GM15510 (cell line): ENCODE data around the gene SLC6A3.

ENCODE experiments used
- POLR2A ChIP-seq: IDR thresholded peaks from 3 replicates; pipeline ENCODE4 v1.6.1; 2011; ENCODE audit warnings: borderline replicate concordance; ENCODE audit not compliant: insufficient read length; ENCODE audit errors: extremely low read depth

Gene SLC6A3

DNA sequence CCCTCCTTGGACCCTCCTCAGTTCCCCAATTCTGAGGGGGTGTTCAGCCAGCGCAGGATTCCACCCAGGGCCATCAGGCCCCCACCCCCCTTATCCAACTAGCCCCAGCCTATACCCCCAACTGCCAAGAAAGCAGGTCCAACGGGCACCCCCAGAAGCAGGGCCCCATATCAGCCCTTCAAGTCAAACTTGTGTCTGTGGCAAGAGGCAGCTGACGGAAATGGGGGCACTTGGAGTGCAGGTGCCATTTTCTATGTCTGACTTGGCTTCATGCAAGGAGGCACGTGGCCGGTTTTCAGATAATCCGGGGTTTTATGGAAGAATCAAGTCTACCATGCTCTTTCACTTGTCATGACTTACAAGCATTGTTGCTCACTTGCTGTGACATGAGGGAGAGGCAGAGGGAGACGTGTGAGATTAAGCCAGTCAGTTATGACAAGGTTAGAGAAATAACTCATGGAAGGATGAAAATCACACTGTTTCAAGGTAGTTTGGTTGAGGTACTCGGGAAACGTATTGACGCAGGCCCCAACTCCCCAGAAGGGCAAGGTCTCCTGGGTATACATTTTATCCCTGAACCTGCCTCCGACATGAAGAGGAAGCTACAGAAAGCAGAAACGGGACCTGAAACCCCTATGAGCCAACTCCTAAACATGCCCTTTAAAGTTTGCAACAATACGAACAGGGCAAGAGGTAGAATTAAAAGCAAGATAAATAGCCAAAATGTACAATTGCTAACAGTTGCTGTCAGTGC lies 73.8 kb downstream of the SLC6A3 start:
- no peak for TF ChIP-seq POLR2A

DNA sequence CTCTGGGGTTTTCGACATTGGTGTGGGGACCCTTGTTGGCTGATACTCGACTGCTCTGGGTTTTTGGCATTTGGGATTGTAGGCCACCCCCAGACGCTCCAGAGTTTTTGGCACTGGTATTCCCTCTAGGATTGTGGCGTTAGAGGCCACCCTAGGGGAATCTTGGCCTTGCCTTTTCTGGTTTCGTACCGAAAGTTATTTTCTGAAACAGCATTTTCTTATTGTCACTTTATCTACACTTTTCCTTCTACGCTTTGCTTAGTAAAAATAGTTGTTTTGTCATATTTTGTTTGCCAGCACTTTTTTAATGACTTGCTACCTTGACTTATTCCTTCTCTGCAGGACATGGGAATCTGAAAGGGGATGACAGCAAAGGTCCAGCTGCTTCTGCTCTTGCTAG lies 75.2 kb downstream of the SLC6A3 start:
- TF ChIP-seq POLR2A = no peak

DNA sequence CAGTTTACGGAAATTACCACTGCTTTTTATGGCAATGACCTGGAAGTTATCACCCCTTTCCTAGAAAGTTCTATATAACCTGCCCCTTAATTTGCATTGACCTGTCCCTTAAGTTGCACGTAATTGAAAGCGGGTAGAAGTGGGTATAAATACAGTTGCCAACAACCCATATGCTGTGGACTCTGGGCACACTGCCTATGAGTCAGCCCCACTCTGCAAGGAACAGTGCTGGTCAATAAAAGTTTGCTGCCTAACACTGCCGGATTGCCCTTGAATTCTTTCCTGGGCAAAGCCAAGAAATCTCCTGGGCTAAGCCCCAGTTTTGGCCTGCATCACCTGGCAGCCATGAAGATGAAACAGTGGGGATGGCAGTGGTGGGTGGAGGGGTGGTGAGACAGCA lies 76.5 kb downstream of the SLC6A3 start:
- TF ChIP-seq POLR2A = no peak

DNA sequence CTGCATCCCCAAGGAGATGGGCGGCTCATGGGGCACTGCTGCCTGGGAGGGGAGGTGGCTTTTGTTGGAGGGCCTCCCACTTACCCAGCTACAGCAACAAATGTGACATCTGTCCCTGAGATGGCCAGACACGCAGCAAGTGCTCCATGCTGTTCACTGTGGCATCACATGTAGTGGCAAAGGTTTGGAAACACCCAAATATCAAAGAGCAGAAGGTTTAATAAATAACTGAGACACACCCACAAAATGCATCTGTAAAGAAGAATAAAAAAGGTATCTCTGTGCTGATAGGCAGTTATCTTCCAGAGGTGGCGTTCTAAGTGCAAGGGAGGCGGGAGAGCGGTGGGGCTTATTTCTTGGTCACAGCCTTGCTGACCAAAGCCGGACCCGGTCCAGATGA lies 77.0 kb downstream of the SLC6A3 start:
- TF ChIP-seq POLR2A = no peak

DNA sequence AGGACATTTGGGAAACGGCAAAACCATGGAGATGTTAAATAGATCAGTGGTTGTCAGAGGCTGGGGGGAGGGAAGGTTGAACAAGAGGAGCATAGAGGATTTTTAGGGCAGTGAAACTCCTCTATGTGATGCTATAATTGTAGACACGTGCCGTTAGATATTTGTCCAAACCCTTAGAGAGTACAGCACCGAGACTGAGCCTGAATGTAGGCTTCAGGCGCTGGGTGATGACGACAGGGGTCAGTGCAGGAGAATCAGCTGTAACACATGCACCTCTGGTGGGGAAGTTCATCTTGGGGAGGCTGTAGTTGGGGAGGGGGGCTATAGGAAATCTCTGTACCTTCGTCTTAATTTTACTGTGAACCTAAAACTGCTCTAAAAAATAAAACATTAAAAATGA lies 78.1 kb downstream of the SLC6A3 start:
- TF ChIP-seq POLR2A = no peak

DNA sequence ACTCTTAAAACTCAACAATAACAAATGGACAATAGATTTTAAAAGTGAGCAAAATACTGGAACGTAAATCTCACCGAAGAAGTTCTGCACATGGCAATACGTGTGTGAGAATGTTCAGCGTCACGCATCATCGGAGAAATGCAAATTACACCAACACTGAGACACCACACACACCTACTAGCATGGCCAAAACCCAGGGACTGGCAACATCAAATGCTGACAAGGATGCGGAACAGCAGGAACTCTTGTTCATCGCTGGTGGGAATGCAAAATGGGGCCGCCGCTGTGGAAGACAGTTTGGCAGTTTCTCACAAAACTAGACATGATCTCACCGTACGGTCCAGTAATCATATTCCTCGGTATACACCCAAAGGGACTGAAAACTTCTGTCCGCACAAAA lies 78.7 kb downstream of the SLC6A3 start:
- TF ChIP-seq POLR2A = no peak

DNA sequence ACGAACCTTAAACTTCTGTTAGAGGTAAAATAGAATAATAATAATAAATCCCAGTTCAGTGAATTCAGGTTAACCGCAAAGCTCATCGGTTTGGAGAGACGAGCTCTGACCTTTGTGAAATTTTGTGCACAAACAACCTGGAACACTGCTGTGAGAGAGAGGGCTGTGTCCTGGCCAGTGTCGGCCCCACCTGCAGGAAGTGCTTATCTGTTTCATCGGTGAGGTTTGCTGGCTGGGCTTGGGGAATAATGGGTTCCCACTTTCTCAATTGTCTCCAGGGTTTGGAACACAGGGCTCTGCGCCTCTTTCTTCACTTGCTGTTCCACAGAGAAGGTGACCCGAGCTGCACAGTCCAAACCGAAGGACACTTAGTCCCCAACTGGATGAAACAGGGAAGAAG lies 81.0 kb downstream of the SLC6A3 start:
- TF ChIP-seq POLR2A = no peak

DNA sequence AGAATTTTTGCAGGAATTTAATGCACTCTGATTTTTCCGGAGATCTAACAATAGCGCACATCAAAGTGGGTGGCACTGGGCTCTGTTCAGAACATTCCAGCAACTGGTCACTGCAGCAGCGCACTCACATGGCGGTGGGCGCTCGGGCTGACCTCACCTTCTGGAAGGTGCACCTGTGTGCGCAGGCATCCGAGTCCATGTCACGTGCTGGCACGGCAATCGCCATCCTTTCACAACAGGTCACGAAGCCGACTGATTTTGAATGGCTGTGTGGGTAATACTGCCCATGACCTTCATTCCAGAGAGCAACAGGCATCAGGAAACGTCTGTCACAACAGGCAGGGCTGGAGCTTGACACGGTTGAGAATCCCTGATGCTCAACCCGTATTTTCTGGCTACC lies 81.7 kb downstream of the SLC6A3 start:
- TF ChIP-seq POLR2A = no peak

DNA sequence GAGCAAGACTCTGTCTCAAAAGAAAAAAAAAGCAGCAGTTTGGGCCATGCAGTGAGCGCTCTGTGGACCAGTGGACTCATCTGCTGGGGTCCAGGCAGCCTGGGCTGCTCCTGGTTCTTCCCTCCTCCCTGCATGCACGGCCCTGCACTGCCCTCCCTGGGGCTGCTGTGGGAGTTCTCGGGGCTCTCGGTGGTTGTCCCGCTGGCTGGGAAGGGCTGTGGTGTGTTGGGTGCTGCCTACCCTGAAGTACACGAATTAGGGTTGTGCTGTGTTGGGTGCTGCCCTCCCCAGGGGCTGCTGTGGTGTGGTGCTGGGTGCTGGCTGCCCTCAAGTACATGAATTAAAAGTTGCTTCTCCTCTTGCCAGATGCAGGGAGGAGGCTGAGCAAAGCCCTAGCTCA lies 82.1 kb downstream of the SLC6A3 start:
- TF ChIP-seq POLR2A = no peak

DNA sequence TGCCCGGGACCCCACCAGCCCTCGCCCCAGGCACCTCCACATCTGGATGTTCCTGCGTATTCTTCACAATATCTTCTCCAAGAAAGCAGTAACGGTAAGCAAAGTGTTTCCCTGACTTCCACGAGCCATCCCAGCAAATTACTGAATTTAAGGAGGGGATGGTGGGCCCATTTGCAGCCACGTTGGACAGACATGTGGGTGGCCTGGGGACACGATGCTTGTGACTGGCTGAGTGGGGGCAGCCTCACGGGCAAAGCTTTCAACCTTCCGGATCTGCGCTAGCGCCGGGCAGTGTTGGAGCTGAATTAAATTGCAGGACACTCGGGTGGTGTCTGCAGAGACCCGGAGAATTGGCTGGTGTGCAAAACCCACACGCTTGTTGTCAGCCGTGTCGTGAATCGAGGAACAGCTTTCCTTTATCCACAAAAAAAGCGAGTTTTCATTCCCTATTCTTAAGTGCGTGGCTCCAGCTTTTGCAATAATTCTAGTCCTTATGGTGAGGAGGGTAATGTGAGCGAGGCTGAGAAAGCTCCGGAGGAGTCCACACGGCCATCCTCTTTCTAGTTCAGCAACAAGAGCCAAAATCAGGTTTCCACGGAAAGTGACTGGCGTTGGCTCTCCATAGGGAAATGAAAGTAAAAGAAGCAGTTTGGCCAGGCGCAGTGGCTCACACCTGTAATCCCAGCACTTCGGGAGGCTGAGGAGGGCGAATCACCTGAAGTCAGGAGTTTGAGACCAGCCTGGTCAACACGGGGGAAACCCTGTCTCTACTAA lies 82.8 kb downstream of the SLC6A3 start:
- no peak for TF ChIP-seq POLR2A

DNA sequence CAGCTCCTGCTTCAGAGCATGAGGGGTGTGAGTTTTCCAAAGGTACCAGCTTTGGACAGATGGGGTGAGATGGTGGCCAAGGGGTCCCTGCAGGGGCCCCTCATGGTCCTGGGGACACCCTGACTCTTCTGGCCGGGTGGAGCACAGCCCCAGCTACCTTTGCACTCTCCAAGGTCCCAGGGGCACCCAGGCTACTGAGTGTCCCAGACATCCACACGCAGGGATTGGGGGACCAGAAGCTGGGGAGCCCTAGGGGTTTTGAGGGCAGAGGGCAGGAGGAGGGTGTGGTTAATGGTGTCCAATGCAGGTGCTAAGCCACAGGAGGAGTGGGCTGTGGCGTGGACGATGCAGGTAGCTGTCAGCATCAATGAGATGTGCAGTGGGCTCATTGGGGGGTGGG lies 84.4 kb downstream of the SLC6A3 start:
- no peak for TF ChIP-seq POLR2A

DNA sequence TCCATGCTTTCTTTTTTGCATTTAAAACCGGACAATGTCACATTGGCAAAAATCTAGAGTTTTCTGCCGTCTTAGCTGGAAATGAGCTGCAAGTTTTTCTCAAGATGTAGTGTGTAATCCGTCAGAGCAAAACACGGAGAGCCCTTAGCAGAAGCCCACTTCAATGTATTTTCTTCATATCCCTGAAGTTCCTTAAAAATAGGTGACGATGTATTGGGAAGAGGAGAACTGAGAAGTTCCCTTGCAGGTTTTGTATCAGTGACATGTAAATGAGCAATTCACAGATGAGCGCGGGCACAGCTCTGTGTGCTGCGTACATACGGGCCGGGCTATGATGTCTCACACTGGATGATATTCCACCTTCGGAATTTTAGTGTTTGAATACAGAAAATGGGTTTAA lies 85.5 kb downstream of the SLC6A3 start:
- no peak for TF ChIP-seq POLR2A

DNA sequence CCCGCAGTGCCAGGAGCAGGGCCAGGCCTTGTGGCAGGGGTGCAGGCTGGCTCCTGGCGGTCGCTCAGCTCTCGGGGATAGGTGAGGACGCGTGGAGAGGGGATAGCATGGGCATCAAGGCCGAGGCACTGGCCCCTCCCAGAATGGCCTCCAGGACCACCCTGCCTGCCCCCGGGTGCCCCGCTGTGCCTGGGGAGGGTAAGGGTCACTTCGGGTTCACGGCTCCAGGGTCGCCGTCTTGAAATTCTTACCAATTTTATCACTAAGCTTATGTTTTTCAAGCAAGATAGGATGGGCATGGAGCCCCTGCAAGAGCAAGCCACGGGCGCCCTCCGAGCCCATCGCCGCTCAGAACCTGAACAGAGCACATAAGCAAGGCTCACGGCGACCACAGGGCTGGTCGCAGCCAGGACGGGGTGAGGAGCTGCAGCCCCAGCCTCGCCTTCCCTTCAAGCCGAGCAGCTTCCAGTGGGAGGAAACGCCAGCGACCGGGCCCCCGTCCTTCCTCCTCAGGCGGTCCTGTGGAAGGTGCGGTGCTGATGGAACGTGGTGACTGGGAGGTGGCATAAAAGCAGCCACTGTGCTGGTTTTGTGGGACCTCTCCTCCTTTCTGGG lies 86.1 kb downstream of the SLC6A3 start:
- no peak for TF ChIP-seq POLR2A

DNA sequence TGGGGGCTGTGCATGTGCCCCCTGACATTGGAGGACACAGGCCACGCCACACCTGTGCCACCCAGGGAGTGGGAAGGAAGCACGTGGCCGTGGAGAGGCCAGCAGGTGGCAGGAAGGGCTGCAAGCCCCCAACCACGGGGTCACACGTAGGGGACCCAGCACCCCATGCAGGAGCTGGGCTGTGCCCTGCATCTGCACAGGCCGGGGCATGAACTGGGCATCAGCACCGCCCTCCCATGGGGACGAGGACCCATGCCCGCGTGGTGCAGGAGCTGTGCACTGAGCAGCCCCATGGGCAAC lies 86.6 kb downstream of the SLC6A3 start:
- no peak for TF ChIP-seq POLR2A

DNA sequence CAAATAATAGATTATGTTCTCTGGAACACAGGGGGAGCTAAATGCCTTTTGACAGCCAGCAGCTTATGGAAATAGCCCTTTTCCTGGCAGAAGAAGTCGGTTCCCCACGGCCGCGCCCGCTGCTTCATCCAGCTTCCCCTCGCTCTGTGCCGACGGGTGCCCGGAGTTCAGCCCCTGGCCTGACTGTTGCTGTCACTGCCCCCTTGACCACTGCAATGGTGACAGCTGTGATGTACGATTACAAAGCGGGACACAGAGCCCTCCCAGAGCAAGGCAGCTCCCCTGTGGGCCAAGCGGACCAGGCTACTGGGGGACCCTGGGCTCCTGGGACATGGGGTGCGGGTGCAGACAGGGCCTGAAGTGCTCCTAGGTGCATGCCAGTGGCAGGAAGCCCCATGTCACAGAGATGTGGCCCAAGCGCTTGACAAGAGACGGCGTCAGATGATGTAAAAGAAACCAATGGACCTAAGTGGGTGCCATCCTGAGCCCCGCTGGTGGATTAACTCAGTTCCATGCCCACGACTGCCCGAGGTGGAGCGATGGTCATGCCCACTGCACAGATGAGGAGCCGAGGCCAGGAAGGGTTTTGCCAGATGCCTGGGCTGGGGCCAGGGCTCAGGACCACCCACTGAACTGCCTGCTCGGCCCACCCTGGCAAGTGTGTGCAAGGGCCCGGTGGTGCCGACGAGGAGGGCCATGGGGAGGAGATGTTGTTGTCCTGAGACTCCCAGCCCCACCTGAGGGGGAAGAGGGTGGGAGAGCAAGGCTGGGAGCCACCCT lies 87.1 kb downstream of the SLC6A3 start:
- no peak for TF ChIP-seq POLR2A

DNA sequence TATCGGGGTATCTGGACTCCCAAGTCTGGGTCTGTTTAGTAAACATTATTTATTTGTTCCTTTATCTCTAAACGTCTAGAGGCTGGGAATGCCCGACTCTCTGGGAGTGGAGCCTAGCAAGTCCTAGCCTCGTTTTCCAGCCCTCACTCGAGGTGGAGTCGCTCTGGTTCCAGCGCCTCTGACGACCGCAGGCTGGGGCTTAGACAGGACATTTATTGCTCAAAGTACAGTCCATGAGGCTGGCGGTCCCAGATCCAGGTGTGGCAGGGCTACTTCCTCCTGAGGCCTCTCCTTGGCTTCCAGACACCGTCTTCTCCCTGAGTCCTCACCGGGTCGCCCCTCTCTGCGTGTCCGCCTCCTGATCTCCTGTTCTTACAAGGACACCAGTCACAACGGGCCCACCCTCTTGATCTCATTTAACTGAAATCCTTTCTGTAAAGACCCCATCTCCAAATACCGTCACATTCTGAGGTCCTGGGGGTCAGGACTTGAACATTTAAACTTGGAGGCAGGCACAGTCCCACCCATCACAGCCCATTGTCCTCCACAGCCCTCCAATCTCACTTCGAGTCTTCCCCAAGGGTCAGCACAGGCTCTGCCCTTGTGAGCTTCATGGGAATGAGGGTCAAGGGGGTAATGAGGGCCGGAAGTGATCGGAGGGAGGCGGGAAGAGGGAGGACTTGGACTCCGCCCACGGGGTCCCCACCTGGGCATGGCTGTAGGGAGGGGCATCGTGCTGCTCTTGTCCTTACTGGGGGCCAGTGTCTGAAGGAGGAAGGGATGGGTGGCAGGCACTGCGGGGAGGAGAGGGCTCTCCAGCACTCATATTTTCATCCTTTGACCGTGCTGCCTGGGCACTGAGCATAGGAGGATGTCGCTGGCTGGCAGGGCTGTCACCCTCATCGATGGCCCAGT lies 88.1 kb downstream of the SLC6A3 start:
- TF ChIP-seq POLR2A = no peak
